WTC11 (cell line): ENCODE measurements around the gene OMG.

ENCODE experiments used
- ATF2 ChIP-seq: sonication (generic); formaldehyde crosslinking; IDR thresholded peaks from 2 replicates; pipeline ENCODE4 v1.8.1; 2022; ENCODE audit warnings: low read depth, missing genetic modification reagents, borderline replicate concordance
- CTCF ChIP-seq: fragments of 200-600 bp; IDR thresholded peaks from 2 replicates; pipeline ENCODE4 v1.8.0; 2022; ENCODE audit warnings: antibody characterized with exemption
- ESRRA ChIP-seq: sonication (generic); formaldehyde crosslinking; IDR thresholded peaks from 2 replicates; pipeline ENCODE4 v1.8.1; 2022; ENCODE audit warnings: mild to moderate bottlenecking, missing genetic modification reagents, borderline replicate concordance

- TF ChIP-seq ATF2 (CRISPR knock-in tag) (no peak), CTCF (no peak), ESRRA (CRISPR knock-in tag) (no peak)
Observed at GRCh38 chr17:31297090-31297489, at the start of gene OMG.
